Nephron (organoid): ENCODE measurements around the gene KRT8.

Experiments used
- H3K27ac Mint-ChIP-seq, 3 experiments: 2 replicates each; pipeline ENCODE4 v1.8.0; 2020; ENCODE audit warnings: mixed read lengths in 3 of 3, mild to moderate bottlenecking in 2 of 3, moderate library complexity in 1 of 3
- H3K27me3 Mint-ChIP-seq: 2 replicates; pipeline ENCODE4 v1.8.0; 2021; ENCODE audit warnings: low read depth, mild to moderate bottlenecking, moderate library complexity, mixed read lengths
- H3K36me3 Mint-ChIP-seq: 2 replicates; pipeline ENCODE4 v1.8.0; 2020; ENCODE audit warnings: low read depth, mixed read lengths
- H3K4me1 Mint-ChIP-seq: 2 replicates; pipeline ENCODE4 v1.8.0; 2020; ENCODE audit warnings: mixed read lengths
- H3K4me3 Mint-ChIP-seq, 3 experiments: 2 replicates each; pipeline ENCODE4 v1.8.0; 2020; ENCODE audit warnings: mild to moderate bottlenecking in 3 of 3, mixed read lengths in 3 of 3, moderate library complexity in 2 of 3
- H3K9me3 Mint-ChIP-seq: 2 replicates; pipeline ENCODE4 v1.8.0; 2020; ENCODE audit warnings: mixed read lengths
- TF ChIP-seq, protein P1 (sequence below), 3 experiments: fragments of 200-600 bp; sonication (generic); IDR thresholded peaks; one replicate each; pipeline ENCODE4 v1.5.0; 2021; ENCODE audit warnings: antibody characterized with exemption in 3 of 3; ENCODE audit not compliant: unreplicated experiment in 3 of 3

KRT8 gene

DNA sequence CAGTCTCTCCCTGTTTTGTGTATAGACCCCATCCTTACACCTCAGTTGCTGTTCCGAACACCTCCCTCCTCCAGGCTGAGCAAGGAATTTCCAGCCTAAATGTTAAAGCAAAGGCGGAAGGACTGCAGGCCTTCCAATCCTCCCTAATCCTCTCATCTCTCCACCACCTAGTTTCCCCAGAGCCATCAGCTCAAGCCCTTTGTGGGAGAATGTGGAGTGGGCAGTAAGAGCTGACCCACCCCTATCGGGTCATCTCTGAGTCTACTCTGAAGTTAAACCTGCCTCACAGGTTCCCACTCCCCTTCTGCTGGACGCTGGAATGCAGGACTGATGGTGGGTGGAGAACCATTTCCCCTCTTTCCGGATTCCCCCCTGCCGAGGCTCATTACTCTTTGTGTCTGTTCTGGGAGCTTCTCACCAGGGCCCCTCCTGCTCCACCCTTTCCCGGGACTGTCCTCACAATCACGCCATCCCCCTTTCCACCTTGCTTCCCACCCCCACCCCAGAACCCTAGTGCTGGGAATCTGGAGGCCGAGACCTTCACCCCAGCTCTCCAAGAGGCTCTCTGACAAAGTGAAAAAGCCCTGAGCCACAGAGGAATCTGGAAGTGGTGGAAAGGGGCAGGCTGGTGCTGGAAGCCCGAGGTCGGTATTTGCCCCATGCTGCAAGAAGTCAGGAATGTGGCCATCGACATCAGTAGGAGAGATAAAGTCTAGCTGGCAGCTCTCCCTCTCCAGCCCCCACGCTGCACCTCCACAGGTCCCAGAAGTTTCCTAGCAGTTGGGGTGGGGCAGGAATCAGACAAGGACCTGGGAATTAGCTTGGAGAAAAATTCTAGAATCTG, 40.7 kb upstream of the KRT8 start:
- H3K36me3 Mint-ChIP-seq, result peaks cover 5% of the 10 kb centered on the region

DNA sequence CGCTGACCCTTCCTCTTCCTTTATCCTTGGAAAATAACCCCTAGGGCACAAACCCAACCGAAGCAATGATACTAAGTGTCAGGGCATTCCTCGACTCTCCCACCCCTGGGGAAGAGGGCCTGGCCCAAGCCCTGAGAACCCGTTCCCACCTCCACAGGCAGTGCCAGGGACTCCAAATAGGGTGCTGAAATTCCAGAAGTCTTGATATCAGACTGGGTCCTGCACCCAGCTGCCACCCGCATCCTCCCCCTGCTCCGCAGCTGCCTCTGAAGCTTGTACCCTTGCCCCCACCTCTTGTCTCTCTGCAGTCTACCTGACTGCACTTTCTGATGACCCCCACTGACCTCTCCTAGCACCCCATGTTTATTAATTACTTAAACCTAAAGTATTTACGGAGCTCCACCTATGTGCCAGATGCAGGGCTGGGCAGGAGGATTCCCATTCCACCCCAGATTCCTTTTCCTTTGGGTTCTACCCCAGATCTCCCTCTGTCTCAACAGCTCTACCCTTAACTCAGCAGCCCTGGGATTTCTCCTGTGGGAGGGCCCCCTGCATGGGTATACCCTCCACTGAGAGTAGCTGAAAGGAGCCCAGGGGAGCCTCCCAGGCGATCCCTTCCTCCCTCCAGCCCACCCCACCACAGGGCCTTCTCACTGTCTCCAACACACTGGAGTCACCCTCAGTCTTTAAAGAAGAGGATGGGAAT, 40.0 kb upstream of the KRT8 start:
- H3K4me1 Mint-ChIP-seq, result peaks cover 32% of the 10 kb centered on the region

More for the DNA sequence above, 40.7 kb upstream of the KRT8 start:
- peak overlapping the region; percentile 67 to 95 (median 91) for H3K27ac Mint-ChIP-seq
- peaks cover 32% of the 10 kb centered on the region for H3K4me1 Mint-ChIP-seq
- H3K27me3 Mint-ChIP-seq, result peaks cover 41% of the 10 kb centered on the region
- TF ChIP-seq, protein P1, sequence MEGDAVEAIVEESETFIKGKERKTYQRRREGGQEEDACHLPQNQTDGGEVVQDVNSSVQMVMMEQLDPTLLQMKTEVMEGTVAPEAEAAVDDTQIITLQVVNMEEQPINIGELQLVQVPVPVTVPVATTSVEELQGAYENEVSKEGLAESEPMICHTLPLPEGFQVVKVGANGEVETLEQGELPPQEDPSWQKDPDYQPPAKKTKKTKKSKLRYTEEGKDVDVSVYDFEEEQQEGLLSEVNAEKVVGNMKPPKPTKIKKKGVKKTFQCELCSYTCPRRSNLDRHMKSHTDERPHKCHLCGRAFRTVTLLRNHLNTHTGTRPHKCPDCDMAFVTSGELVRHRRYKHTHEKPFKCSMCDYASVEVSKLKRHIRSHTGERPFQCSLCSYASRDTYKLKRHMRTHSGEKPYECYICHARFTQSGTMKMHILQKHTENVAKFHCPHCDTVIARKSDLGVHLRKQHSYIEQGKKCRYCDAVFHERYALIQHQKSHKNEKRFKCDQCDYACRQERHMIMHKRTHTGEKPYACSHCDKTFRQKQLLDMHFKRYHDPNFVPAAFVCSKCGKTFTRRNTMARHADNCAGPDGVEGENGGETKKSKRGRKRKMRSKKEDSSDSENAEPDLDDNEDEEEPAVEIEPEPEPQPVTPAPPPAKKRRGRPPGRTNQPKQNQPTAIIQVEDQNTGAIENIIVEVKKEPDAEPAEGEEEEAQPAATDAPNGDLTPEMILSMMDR (IDR thresholded peaks at IDR 0.05; ENCODE audit: unreplicated experiment in 3 of 3), result no peak
- H3K9me3 Mint-ChIP-seq, result no peaks in the 10 kb centered on the region
- H3K4me3 Mint-ChIP-seq, result peak overlapping the region in 1 of 3 experiments; percentile 3

GRCh38 chr12:52942901-52943181, 38.0 kb upstream of the KRT8 start:
- peaks cover 19% of the 10 kb centered on the region for H3K27me3 Mint-ChIP-seq
- peaks cover 32% of the 10 kb centered on the region for H3K4me1 Mint-ChIP-seq
- H3K36me3 Mint-ChIP-seq, result no peaks in the 10 kb centered on the region
- no peaks in the 10 kb centered on the region for H3K9me3 Mint-ChIP-seq
- H3K27ac Mint-ChIP-seq, result no peak overlapping the region
- H3K4me3 Mint-ChIP-seq, result no peak overlapping the region
- TF ChIP-seq, protein P1 (IDR thresholded peaks at IDR 0.05; ENCODE audit: unreplicated experiment in 3 of 3), result no peak

More for the DNA sequence above, 40.0 kb upstream of the KRT8 start:
- TF ChIP-seq, protein P1 (IDR thresholded peaks at IDR 0.05; ENCODE audit: unreplicated experiment in 3 of 3), result no peak
- peak overlapping the region; percentile 67 to 95 (median 91) for H3K27ac Mint-ChIP-seq
- peaks cover 34% of the 10 kb centered on the region for H3K27me3 Mint-ChIP-seq
- H3K36me3 Mint-ChIP-seq, result peaks cover 4% of the 10 kb centered on the region
- no peak overlapping the region for H3K4me3 Mint-ChIP-seq
- H3K9me3 Mint-ChIP-seq, result no peaks in the 10 kb centered on the region

DNA sequence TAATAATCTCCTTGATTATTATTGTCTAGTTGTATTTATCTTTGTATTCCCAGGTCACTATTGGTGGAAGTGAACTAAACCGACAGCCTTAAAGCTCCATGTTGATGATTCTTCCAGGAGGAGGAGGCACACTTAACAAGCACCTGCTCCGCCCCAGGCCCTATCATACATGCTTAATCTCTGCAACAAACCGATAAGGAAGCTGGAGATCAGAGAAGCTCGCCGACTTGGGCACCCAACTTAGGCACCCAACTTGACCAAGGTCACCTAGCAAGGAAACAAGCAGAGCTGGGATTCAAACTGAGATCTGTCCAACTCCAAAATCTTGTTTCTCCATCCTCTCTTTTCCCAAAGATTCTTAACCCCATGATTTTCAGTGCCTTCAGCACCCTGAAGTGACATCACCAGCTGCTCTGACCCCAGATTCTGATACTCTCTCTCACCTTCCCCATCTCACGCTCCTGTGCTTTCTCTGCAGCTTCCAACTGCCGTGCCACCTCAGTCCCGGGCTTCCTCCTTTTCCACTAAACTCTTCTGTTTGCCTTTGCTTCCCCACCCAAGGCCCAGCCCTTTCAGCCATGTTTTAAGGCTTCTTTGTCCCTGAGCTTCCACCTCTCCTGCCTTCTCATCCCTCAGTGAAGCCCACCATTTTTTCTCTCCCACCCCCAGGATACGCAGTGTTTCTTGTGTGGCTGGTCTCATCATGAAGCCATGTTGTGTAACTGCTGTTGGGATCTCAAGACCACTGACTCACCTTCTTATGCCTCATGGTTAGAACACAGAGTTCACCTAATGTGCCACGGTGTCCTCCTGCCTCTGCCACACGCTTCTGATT, 37.4 kb upstream of the KRT8 start:
- TF ChIP-seq, protein P1 (IDR thresholded peaks at IDR 0.05; ENCODE audit: unreplicated experiment in 3 of 3), result no peak
- Mint-ChIP-seq H3K4me3 (no peak overlapping the region), H3K9me3 (no peaks in the 10 kb centered on the region), H3K27ac (no peak overlapping the region), H3K27me3 (peaks cover 17% of the 10 kb centered on the region), H3K4me1 (peaks cover 32% of the 10 kb centered on the region), H3K36me3 (no peaks in the 10 kb centered on the region)

GRCh38 chr12:52929538-52929937, 24.7 kb upstream of the KRT8 start:
- Mint-ChIP-seq H3K36me3 (no peaks in the 10 kb centered on the region), H3K27ac (peak overlapping the region in 1 of 3 experiments; percentile 13), H3K4me1 (peaks cover 23% of the 10 kb centered on the region), H3K4me3 (no peak overlapping the region), H3K9me3 (no peaks in the 10 kb centered on the region), H3K27me3 (peaks cover 7% of the 10 kb centered on the region)
- TF ChIP-seq, protein P1 (IDR thresholded peaks at IDR 0.05; ENCODE audit: unreplicated experiment in 3 of 3), result no peak
